Suprapubic skin (tissue), 4 donors: ENCODE data around the gene MAML2.

Experiments
- POLR2A ChIP-seq, 2 donors: fragments of 450-650 bp; IDR thresholded peaks; one replicate each; pipeline ENCODE4 v1.6.1; 2017; ENCODE audit warnings: antibody characterized with exemption in 2 of 2, mild to moderate bottlenecking in 2 of 2, moderate library complexity in 2 of 2
- POLR2AphosphoS5 ChIP-seq, 3 donors: sonication (generic); formaldehyde crosslinking; IDR thresholded peaks; one replicate each; pipeline ENCODE4 v1.6.1; 2017; ENCODE audit warnings: antibody characterized with exemption in 3 of 3
- TF ChIP-seq, protein P1 (sequence below), 2 donors: fragments of 200-600 bp in 1 of 2; fragments of 450-650 bp in 1 of 2; sonication (generic) in 1 of 2; IDR thresholded peaks; one replicate each; pipeline ENCODE4 v1.5.1; 2016 to 2019; ENCODE audit warnings: antibody characterized with exemption in 2 of 2, mild to moderate bottlenecking in 1 of 2, moderate library complexity in 1 of 2

DNA sequence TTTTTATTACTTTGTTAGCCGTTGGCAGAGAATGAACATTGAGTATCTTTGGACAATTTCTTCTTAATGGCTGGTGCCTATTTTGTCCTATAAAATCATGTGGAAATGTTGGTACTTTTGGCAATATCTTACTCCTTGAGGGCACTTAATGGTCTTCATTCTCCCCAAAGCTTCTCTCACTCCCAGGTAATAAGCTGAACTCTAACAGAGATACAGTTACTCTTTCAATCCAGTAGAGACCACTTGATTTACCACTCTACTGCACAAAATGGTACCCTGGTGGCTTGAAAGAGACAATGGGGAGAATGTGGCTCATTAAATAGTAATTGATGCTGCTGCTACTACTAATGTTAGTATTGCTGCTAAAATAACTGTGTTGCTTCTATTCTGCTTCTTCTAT, 53.0 kb downstream of the MAML2 start:
- TF ChIP-seq, protein P1, sequence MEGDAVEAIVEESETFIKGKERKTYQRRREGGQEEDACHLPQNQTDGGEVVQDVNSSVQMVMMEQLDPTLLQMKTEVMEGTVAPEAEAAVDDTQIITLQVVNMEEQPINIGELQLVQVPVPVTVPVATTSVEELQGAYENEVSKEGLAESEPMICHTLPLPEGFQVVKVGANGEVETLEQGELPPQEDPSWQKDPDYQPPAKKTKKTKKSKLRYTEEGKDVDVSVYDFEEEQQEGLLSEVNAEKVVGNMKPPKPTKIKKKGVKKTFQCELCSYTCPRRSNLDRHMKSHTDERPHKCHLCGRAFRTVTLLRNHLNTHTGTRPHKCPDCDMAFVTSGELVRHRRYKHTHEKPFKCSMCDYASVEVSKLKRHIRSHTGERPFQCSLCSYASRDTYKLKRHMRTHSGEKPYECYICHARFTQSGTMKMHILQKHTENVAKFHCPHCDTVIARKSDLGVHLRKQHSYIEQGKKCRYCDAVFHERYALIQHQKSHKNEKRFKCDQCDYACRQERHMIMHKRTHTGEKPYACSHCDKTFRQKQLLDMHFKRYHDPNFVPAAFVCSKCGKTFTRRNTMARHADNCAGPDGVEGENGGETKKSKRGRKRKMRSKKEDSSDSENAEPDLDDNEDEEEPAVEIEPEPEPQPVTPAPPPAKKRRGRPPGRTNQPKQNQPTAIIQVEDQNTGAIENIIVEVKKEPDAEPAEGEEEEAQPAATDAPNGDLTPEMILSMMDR (IDR thresholded peaks at IDR 0.05), result no peak
- TF ChIP-seq POLR2A (IDR thresholded peaks at IDR 0.05) (no peak), POLR2AphosphoS5 (IDR thresholded peaks at IDR 0.05) (no peak)
